GM23338 (cell line): ENCODE data around the gene RNF26. TPM values are rescaled to one million over a fixed set of nuclear protein-coding genes. Genes with fewer than 3 reads are reported as not detected.

Experiments used
- ATAC-seq: fragments of 200-7000 bp; cut with Tn5 transposase; 3 replicates; pipeline ENCODE4 v1.9.1; 2020
- DNase-seq: peaks from one replicate; pipeline ENCODE4 v3.0.0-alpha.2; 2015; ENCODE audit warnings: low spot score
- H2AFZ ChIP-seq: fragments of 200-600 bp; sonication (generic); 2 replicates; pipeline ENCODE4 v1.8.0; 2016; ENCODE audit warnings: antibody characterized with exemption, mild to moderate bottlenecking, moderate library complexity
- H3F3A ChIP-seq: fragments of 200-600 bp; sonication (generic); replicated peaks from 2 replicates; pipeline ENCODE4 v1.8.0; 2017; ENCODE audit warnings: antibody characterized with exemption, mixed run types, low read depth
- H3K27ac ChIP-seq: fragments of 200-600 bp; sonication (generic); 2 replicates; pipeline ENCODE4 v1.6.1; 2016; ENCODE audit warnings: low read depth
- H3K27me3 ChIP-seq: fragments of 200-600 bp; sonication (generic); 2 replicates; pipeline ENCODE4 v1.8.0; 2016; ENCODE audit warnings: mild to moderate bottlenecking, mixed run types, moderate library complexity; ENCODE audit not compliant: insufficient read depth
- H3K36me3 ChIP-seq: fragments of 200-600 bp; sonication (generic); 2 replicates; pipeline ENCODE4 v1.8.0; 2016; ENCODE audit warnings: mild to moderate bottlenecking; ENCODE audit not compliant: insufficient read depth
- H3K4me1 ChIP-seq: fragments of 200-600 bp; sonication (generic); 2 replicates; pipeline ENCODE4 v1.8.0; 2016; ENCODE audit warnings: mild to moderate bottlenecking, moderate library complexity; ENCODE audit not compliant: insufficient read depth
- H3K4me2 ChIP-seq: fragments of 200-600 bp; sonication (generic); 2 replicates; pipeline ENCODE4 v1.7.1; 2017; ENCODE audit warnings: mixed run types
- H3K4me3 ChIP-seq: fragments of 200-600 bp; sonication (generic); 2 replicates; pipeline ENCODE4 v1.6.1; 2016; ENCODE audit warnings: mixed run types
- H3K79me2 ChIP-seq: fragments of 200-600 bp; sonication (generic); replicated peaks from 2 replicates; pipeline ENCODE4 v1.8.0; 2017; ENCODE audit warnings: mild to moderate bottlenecking; ENCODE audit not compliant: insufficient read depth
- H3K9me2 ChIP-seq: fragments of 200-600 bp; sonication (generic); 2 replicates; pipeline ENCODE4 v1.8.0; 2017; ENCODE audit not compliant: insufficient read depth
- H4K20me1 ChIP-seq: fragments of 200-600 bp; sonication (generic); replicated peaks from 2 replicates; pipeline ENCODE4 v1.8.0; 2017; ENCODE audit warnings: mild to moderate bottlenecking; ENCODE audit not compliant: insufficient read depth
- H3K27ac Mint-ChIP-seq: 2 replicates; pipeline ENCODE4 v1.8.0; 2020; ENCODE audit warnings: inconsistent platforms, mild to moderate bottlenecking, moderate library complexity, mixed read lengths
- H3K27me3 Mint-ChIP-seq: 3 replicates; pipeline ENCODE4 v1.8.0; 2022; ENCODE audit warnings: low read depth, mild to moderate bottlenecking, moderate library complexity, mixed read lengths, inconsistent platforms; ENCODE audit not compliant: insufficient read depth, poor library complexity
- H3K36me3 Mint-ChIP-seq: 3 replicates; pipeline ENCODE4 v1.8.0; 2021; ENCODE audit warnings: low read depth, mild to moderate bottlenecking, inconsistent platforms, moderate library complexity, mixed read lengths
- H3K4me1 Mint-ChIP-seq: 3 replicates; pipeline ENCODE4 v1.8.0; 2020; ENCODE audit warnings: mild to moderate bottlenecking, inconsistent platforms, mixed read lengths
- H3K4me3 Mint-ChIP-seq: 3 replicates; pipeline ENCODE4 v1.8.0; 2021; ENCODE audit warnings: moderate library complexity, mild to moderate bottlenecking, inconsistent platforms, mixed read lengths
- H3K9me3 Mint-ChIP-seq: 3 replicates; pipeline ENCODE4 v1.8.0; 2020; ENCODE audit warnings: moderate library complexity, mild to moderate bottlenecking, inconsistent platforms, mixed read lengths
- ETS1 ChIP-seq: IDR thresholded peaks from 2 replicates; pipeline ENCODE4 v1.6.1; 2016; ENCODE audit warnings: antibody characterized with exemption
- EZH2phosphoT487 ChIP-seq: fragments of 200-600 bp; sonication (generic); IDR thresholded peaks from one replicate; pipeline ENCODE4 v1.8.1; 2018; ENCODE audit warnings: antibody characterized with exemption; ENCODE audit not compliant: unreplicated experiment
- JUNB ChIP-seq: IDR thresholded peaks from one replicate; pipeline ENCODE4 v1.6.1; 2016; ENCODE audit warnings: antibody characterized with exemption; ENCODE audit not compliant: unreplicated experiment
- REST ChIP-seq: IDR thresholded peaks from one replicate; pipeline ENCODE4 v1.6.1; 2018; ENCODE audit warnings: antibody characterized with exemption; ENCODE audit not compliant: unreplicated experiment
- ZNF114 ChIP-seq: fragments of 250-450 bp; sonication (Bioruptor Pico); IDR thresholded peaks from 2 replicates; pipeline ENCODE4 v1.5.0; 2020; ENCODE audit warnings: mild to moderate bottlenecking, moderate library complexity
- ZNF462 ChIP-seq: fragments of 250-450 bp; sonication (Bioruptor Pico); IDR thresholded peaks from 2 replicates; pipeline ENCODE4 v1.5.0; 2020; ENCODE audit warnings: mild to moderate bottlenecking, moderate library complexity
- polyA plus RNA-seq: library from polyadenylated mRNA; unstranded; fragments of >200 nt; fragmentation: Nextera tagmentation; extraction: Ambion mirVana; gene quantifications from 2 replicates; pipeline ENCODE4 v1.2.1, GENCODE V29; 2016
- total RNA-seq: library from RNA; depleted of rRNA; stranded (reverse); fragments of >200 nt; shearing (Covaris generic); gene quantifications from 2 replicates; pipeline ENCODE4 v1.2.3, GENCODE V29; 2014
- TF ChIP-seq, protein P1 (sequence below), 2 experiments: fragments of 200-600 bp in 1 of 2; sonication (generic) in 1 of 2; conservative IDR thresholded peaks; 2 replicates each; pipeline versions ENCODE4 v1.5.1 to v1.6.1; 2016 to 2017; ENCODE audit warnings: antibody characterized with exemption in 2 of 2, low read depth in 2 of 2, mild to moderate bottlenecking in 2 of 2, moderate library complexity in 1 of 2

The RNF26 gene
- total and polyA plus RNA-seq, 2 experiments from 2014 or later: 31.8 to 58.3 TPM

- TF ChIP-seq ZNF114 (CRISPR knock-in tag): no peak
- TF ChIP-seq ZNF462 (CRISPR knock-in tag): no peak
Measured at GRCh38 chr11:119329320-119329719, 5.0 kb upstream of the RNF26 start (continued).

DNA sequence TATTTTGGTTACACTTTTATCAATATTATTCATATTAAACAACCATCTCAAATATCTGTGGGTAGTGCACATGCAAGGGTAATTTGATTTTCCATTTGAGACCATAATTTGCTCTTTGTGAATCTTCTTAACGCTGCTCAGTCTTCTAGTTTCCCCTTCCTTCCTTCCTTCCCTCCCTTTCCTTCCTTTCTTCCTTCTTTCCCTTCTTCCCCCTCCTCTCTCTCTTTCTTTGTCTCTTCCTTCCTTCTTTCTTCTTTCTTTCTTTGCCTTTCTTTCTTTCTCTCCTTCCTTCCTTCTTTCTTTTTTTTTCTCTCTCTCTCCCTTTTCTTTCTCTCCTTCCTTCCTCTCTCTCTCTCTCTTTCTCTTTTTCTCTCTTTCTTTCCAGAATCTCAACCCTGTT lies 4.1 kb upstream of the RNF26 start:
- H3K9me3 Mint-ChIP-seq: no peaks in the 10 kb centered on the region; the same call in 2 of the 3 replicates
- Histone ChIP-seq H4K20me1 (no peaks in the 10 kb centered on the region), H3K9me2 (no peaks in the 10 kb centered on the region), H3K79me2 (peaks cover 7% of the 10 kb centered on the region), H2AFZ (peak overlapping the region; percentile 87; the same call in 1 of the 2 replicates), H3K4me3 (no peak overlapping the region), H3K27ac (no peak overlapping the region), H3K4me2 (no peak overlapping the region), H3K36me3 (no peaks in the 10 kb centered on the region), H3F3A (0 out of 2 replicates have a peak, but pooled peaks cover 9% of the 10 kb centered on the region), H3K4me1 (peaks cover 10% of the 10 kb centered on the region; the same call in 1 of the 2 replicates), H3K27me3 (no peaks in the 10 kb centered on the region)
- no peak overlapping the region for H3K27ac Mint-ChIP-seq
- peaks cover 11% of the 10 kb centered on the region; the same call in 2 of the 3 replicates for H3K4me1 Mint-ChIP-seq
- H3K36me3 Mint-ChIP-seq: no peaks in the 10 kb centered on the region
- H3K4me3 Mint-ChIP-seq: no peak overlapping the region
- H3K27me3 Mint-ChIP-seq: peaks cover 16% of the 10 kb centered on the region
- no peak for TF ChIP-seq ETS1
- no peak for TF ChIP-seq JUNB
- TF ChIP-seq EZH2phosphoT487: no peak
- TF ChIP-seq, protein P1, sequence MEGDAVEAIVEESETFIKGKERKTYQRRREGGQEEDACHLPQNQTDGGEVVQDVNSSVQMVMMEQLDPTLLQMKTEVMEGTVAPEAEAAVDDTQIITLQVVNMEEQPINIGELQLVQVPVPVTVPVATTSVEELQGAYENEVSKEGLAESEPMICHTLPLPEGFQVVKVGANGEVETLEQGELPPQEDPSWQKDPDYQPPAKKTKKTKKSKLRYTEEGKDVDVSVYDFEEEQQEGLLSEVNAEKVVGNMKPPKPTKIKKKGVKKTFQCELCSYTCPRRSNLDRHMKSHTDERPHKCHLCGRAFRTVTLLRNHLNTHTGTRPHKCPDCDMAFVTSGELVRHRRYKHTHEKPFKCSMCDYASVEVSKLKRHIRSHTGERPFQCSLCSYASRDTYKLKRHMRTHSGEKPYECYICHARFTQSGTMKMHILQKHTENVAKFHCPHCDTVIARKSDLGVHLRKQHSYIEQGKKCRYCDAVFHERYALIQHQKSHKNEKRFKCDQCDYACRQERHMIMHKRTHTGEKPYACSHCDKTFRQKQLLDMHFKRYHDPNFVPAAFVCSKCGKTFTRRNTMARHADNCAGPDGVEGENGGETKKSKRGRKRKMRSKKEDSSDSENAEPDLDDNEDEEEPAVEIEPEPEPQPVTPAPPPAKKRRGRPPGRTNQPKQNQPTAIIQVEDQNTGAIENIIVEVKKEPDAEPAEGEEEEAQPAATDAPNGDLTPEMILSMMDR (conservative IDR thresholded peaks at IDR 0.05; ENCODE audit: low read depth in 2 of 2): no peak
- no peak for TF ChIP-seq REST
- ATAC-seq (no peak), DNase-seq (no peak)
